ENCODE results near the gene XXYLT1.

Gene XXYLT1

DNA sequence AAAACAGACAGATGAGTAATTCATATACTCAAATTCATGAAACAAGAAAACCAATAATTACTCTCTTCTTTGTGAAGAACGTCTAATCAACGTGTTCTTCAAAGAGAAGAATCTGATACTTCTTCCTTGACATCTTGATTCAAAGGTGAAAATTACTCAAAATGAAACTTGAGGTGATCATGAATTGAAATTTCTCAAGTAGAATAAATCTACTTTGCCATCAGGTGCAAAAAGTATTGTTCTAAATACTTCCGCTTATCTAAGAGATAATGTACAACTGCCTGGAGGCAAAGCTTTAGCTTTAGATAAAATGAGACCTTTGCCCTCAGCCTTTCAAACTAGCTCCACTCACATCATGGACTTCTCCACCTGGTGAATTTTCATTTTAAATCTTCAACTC lies 13.9 kb upstream of the XXYLT1 start:
- Histone ChIP-seq H3K4me1 (ENCODE audit: control insufficient read depth, insufficient read depth, low read length) (no peaks in the 10 kb centered on the region), H3K27ac (ENCODE audit: extremely low read depth, low read depth, low read length) (no peak overlapping the region), H3K9me3 (ENCODE audit: control insufficient read depth, insufficient read depth, low read depth, low read length) (no peaks in the 10 kb centered on the region), H3K36me3 (ENCODE audit: control insufficient read depth in 2 of 2, insufficient read depth in 1 of 2, low read length in 2 of 2) (peaks cover 0 to 14% of the 10 kb centered on the region in 2 experiments; a peak in 2 of 3 replicates), H3K4me3 (ENCODE audit: low read depth, low read length) (no peak overlapping the region)
- POLR2A ChIA-PET = no interaction called here
- CTCF ChIA-PET = interaction anchor here (0.5 to 1.1 kb wide), 4 partner anchors 14 to 235 kb away, joined by 3 to 5 read pairs (median 3); partner anchors contain the start of gene XXYLT1
- TF ChIP-seq ZNF23 (tag by site-specific recombination; IDR thresholded peaks at IDR 0.05; ENCODE audit: borderline replicate concordance) = no peak
- TF ChIP-seq, protein P1, sequence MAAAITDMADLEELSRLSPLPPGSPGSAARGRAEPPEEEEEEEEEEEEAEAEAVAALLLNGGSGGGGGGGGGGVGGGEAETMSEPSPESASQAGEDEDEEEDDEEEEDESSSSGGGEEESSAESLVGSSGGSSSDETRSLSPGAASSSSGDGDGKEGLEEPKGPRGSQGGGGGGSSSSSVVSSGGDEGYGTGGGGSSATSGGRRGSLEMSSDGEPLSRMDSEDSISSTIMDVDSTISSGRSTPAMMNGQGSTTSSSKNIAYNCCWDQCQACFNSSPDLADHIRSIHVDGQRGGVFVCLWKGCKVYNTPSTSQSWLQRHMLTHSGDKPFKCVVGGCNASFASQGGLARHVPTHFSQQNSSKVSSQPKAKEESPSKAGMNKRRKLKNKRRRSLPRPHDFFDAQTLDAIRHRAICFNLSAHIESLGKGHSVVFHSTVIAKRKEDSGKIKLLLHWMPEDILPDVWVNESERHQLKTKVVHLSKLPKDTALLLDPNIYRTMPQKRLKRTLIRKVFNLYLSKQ (tag by site-specific recombination; IDR thresholded peaks at IDR 0.05; ENCODE audit: borderline replicate concordance) = no peak
- TF ChIP-seq ZFP37 (tag by site-specific recombination; IDR thresholded peaks at IDR 0.05) = no peak
- no peak for TF ChIP-seq SETDB1 (IDR thresholded peaks at IDR 0.05; ENCODE audit: insufficient read length, low read length)
- no peak for TF ChIP-seq ZNF76 (tag by site-specific recombination; IDR thresholded peaks at IDR 0.05; ENCODE audit: borderline replicate concordance, low read depth)
- no peak for TF ChIP-seq ZNF112 (tag by site-specific recombination; IDR thresholded peaks at IDR 0.05)
- TF ChIP-seq KLF8 (tag by site-specific recombination; IDR thresholded peaks at IDR 0.05) = no peak
- no peak for TF ChIP-seq ZSCAN23 (tag by site-specific recombination; IDR thresholded peaks at IDR 0.05)
- TF ChIP-seq, protein P2, sequence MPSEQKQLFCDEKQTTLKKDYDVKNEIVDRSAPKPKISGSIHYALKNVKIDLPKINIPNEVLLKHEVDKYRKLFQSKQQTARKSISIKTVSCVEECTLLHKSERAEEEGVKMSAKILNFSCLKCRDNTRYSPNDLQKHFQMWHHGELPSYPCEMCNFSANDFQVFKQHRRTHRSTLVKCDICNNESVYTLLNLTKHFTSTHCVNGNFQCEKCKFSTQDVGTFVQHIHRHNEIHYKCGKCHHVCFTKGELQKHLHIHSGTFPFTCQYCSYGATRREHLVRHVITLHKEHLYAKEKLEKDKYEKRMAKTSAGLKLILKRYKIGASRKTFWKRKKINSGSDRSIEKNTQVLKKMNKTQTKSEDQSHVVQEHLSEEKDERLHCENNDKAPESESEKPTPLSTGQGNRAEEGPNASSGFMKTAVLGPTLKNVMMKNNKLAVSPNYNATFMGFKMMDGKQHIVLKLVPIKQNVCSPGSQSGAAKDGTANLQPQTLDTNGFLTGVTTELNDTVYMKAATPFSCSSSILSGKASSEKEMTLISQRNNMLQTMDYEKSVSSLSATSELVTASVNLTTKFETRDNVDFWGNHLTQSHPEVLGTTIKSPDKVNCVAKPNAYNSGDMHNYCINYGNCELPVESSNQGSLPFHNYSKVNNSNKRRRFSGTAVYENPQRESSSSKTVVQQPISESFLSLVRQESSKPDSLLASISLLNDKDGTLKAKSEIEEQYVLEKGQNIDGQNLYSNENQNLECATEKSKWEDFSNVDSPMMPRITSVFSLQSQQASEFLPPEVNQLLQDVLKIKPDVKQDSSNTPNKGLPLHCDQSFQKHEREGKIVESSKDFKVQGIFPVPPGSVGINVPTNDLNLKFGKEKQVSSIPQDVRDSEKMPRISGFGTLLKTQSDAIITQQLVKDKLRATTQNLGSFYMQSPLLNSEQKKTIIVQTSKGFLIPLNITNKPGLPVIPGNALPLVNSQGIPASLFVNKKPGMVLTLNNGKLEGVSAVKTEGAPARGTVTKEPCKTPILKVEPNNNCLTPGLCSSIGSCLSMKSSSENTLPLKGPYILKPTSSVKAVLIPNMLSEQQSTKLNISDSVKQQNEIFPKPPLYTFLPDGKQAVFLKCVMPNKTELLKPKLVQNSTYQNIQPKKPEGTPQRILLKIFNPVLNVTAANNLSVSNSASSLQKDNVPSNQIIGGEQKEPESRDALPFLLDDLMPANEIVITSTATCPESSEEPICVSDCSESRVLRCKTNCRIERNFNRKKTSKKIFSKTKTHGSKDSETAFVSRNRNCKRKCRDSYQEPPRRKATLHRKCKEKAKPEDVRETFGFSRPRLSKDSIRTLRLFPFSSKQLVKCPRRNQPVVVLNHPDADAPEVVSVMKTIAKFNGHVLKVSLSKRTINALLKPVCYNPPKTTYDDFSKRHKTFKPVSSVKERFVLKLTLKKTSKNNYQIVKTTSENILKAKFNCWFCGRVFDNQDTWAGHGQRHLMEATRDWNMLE (tag by site-specific recombination; conservative IDR thresholded peaks at IDR 0.05; ENCODE audit: low read depth) = no peak

DNA sequence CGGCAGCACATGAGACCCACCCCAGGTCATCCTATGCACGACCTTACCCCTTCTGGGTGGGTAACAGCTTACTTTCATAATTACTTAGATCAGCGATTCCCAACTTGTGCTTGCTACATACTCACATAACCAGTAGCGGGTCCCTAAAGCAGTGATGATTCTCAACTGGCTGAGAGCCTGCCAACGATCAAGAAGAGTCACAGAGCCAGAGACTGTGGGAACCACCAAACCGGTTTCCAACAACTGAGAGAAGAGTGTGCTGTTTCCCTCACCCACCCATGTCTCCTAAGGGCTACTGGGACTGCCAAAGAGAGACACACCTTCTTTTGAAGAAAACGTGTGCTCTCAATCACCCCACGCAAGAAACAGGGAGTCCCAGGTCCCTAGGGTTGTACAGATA lies 12.0 kb upstream of the XXYLT1 start:
- ChIA-PET POLR2A (no interaction called here), CTCF (no interaction called here)
- TF ChIP-seq ZNF501 (tag by site-specific recombination; IDR thresholded peaks at IDR 0.05) = no peak
- TF ChIP-seq ZFHX2 (tag by site-specific recombination; conservative IDR thresholded peaks at IDR 0.05) = no peak
- TF ChIP-seq BCL11B (tag by site-specific recombination; IDR thresholded peaks at IDR 0.05; ENCODE audit: low read depth) = no peak
- TF ChIP-seq GLIS1 (tag by site-specific recombination; IDR thresholded peaks at IDR 0.05) = no peak
- no peak for TF ChIP-seq YY1 (tag by site-specific recombination; IDR thresholded peaks at IDR 0.05)
- TF ChIP-seq, protein P3, sequence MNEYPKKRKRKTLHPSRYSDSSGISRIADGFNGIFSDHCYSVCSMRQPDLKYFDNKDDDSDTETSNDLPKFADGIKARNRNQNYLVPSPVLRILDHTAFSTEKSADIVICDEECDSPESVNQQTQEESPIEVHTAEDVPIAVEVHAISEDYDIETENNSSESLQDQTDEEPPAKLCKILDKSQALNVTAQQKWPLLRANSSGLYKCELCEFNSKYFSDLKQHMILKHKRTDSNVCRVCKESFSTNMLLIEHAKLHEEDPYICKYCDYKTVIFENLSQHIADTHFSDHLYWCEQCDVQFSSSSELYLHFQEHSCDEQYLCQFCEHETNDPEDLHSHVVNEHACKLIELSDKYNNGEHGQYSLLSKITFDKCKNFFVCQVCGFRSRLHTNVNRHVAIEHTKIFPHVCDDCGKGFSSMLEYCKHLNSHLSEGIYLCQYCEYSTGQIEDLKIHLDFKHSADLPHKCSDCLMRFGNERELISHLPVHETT (tag by site-specific recombination; IDR thresholded peaks at IDR 0.05) = no peak
- TF ChIP-seq ZNF747 (tag by site-specific recombination; IDR thresholded peaks at IDR 0.05) = no peak
- TF ChIP-seq, protein P4, sequence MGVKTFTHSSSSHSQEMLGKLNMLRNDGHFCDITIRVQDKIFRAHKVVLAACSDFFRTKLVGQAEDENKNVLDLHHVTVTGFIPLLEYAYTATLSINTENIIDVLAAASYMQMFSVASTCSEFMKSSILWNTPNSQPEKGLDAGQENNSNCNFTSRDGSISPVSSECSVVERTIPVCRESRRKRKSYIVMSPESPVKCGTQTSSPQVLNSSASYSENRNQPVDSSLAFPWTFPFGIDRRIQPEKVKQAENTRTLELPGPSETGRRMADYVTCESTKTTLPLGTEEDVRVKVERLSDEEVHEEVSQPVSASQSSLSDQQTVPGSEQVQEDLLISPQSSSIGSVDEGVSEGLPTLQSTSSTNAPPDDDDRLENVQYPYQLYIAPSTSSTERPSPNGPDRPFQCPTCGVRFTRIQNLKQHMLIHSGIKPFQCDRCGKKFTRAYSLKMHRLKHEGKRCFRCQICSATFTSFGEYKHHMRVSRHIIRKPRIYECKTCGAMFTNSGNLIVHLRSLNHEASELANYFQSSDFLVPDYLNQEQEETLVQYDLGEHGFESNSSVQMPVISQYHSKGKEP (tag by site-specific recombination; IDR thresholded peaks at IDR 0.05) = no peak
- TF ChIP-seq, protein P5, sequence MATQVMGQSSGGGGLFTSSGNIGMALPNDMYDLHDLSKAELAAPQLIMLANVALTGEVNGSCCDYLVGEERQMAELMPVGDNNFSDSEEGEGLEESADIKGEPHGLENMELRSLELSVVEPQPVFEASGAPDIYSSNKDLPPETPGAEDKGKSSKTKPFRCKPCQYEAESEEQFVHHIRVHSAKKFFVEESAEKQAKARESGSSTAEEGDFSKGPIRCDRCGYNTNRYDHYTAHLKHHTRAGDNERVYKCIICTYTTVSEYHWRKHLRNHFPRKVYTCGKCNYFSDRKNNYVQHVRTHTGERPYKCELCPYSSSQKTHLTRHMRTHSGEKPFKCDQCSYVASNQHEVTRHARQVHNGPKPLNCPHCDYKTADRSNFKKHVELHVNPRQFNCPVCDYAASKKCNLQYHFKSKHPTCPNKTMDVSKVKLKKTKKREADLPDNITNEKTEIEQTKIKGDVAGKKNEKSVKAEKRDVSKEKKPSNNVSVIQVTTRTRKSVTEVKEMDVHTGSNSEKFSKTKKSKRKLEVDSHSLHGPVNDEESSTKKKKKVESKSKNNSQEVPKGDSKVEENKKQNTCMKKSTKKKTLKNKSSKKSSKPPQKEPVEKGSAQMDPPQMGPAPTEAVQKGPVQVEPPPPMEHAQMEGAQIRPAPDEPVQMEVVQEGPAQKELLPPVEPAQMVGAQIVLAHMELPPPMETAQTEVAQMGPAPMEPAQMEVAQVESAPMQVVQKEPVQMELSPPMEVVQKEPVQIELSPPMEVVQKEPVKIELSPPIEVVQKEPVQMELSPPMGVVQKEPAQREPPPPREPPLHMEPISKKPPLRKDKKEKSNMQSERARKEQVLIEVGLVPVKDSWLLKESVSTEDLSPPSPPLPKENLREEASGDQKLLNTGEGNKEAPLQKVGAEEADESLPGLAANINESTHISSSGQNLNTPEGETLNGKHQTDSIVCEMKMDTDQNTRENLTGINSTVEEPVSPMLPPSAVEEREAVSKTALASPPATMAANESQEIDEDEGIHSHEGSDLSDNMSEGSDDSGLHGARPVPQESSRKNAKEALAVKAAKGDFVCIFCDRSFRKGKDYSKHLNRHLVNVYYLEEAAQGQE (tag by site-specific recombination; IDR thresholded peaks at IDR 0.05) = no peak
- TF ChIP-seq ZNF473 (tag by site-specific recombination; IDR thresholded peaks at IDR 0.05) = no peak
- no peak for TF ChIP-seq ZNF560 (tag by site-specific recombination; IDR thresholded peaks at IDR 0.05; ENCODE audit: borderline replicate concordance)

More for the DNA sequence above, 12.0 kb upstream of the XXYLT1 start:
- no peak overlapping the region for H3K4me3 ChIP-seq (ENCODE audit: low read depth, low read length)
- peaks cover 0 to 7% of the 10 kb centered on the region in 2 experiments; a peak in 2 of 3 replicates for H3K36me3 ChIP-seq (ENCODE audit: control insufficient read depth in 2 of 2, insufficient read depth in 1 of 2, low read length in 2 of 2)
- H3K9me3 ChIP-seq (ENCODE audit: control insufficient read depth, insufficient read depth, low read depth, low read length) = no peaks in the 10 kb centered on the region
- H3K4me1 ChIP-seq (ENCODE audit: control insufficient read depth, insufficient read depth, low read length) = no peaks in the 10 kb centered on the region
- no peak overlapping the region for H3K27ac ChIP-seq (ENCODE audit: extremely low read depth, low read depth, low read length)

All from HEK293 (cell line).